A673 (cell line): Measurements from ENCODE around the gene GPM6B. TPM values are rescaled to one million over a fixed set of nuclear protein-coding genes. Genes with fewer than 3 reads are reported as not detected.

Experiments used
- BruUV-seq: library from RNA; stranded (reverse); fragments of 400-500 nt; replicated peaks from 2 replicates; lab custom pipeline; 2021; lab: Mats Ljungman, UMichigan
- CTCF ChIA-PET: fragments of 300-600 bp; sonication (Branson Sonifier 250); formaldehyde crosslinking; loops from one replicate; lab custom pipeline; 2022; ENCODE audit warnings: antibody characterized with exemption; lab: Charles Lee
- POLR2A ChIA-PET: fragments of 300-600 bp; sonication (Branson Sonifier 250); formaldehyde crosslinking; loops from one replicate; lab custom pipeline; 2022; ENCODE audit warnings: antibody characterized with exemption; ENCODE audit not compliant: low non-redundant PET; lab: Charles Lee
- DNase-seq: peaks from one replicate; pipeline ENCODE4 v3.0.0-alpha.2; 2015; ENCODE audit warnings: low spot score
- H3K27ac ChIP-seq: fragments of 200-600 bp; sonication (generic); 2 replicates; pipeline ENCODE4 v1.5.1; 2016; ENCODE audit warnings: mixed run types, low read depth, mild to moderate bottlenecking, mixed read lengths, antibody characterized with exemption, low read length; ENCODE audit not compliant: poor library complexity, severe bottlenecking
- H3K27me3 ChIP-seq: fragments of 200-600 bp; sonication (generic); replicated peaks from 2 replicates; pipeline ENCODE4 v1.6.1; 2017; ENCODE audit warnings: mixed run types, low read depth, mild to moderate bottlenecking, mixed read lengths, antibody characterized with exemption, low read length; ENCODE audit not compliant: insufficient read depth, poor library complexity
- H3K36me3 ChIP-seq: fragments of 200-600 bp; sonication (generic); 2 replicates; pipeline ENCODE4 v1.6.1; 2016; ENCODE audit warnings: mixed run types, mild to moderate bottlenecking, mixed read lengths, antibody characterized with exemption, low read length; ENCODE audit not compliant: insufficient read depth, poor library complexity, severe bottlenecking
- H3K4me1 ChIP-seq: fragments of 200-600 bp; sonication (generic); 2 replicates; pipeline ENCODE4 v1.6.1; 2017; ENCODE audit warnings: mixed run types, mild to moderate bottlenecking, mixed read lengths, antibody characterized with exemption, low read length; ENCODE audit not compliant: insufficient read depth, poor library complexity, severe bottlenecking
- H3K4me3 ChIP-seq: fragments of 200-600 bp; sonication (generic); 2 replicates; pipeline ENCODE4 v1.5.1; 2016; ENCODE audit warnings: low read depth, mixed run types, mild to moderate bottlenecking, mixed read lengths, low read length; ENCODE audit not compliant: poor library complexity, severe bottlenecking
- H3K9me3 ChIP-seq: fragments of 200-600 bp; sonication (generic); 2 replicates; pipeline ENCODE4 v1.6.1; 2016; ENCODE audit warnings: mixed run types, low read depth, mild to moderate bottlenecking, mixed read lengths, antibody characterized with exemption, low read length; ENCODE audit not compliant: poor library complexity, severe bottlenecking
- CTCF ChIP-seq: fragments of 300-800, 200-600 bp; sonication (generic); conservative IDR thresholded peaks from 2 replicates; pipeline ENCODE4 v1.5.1; 2017; ENCODE audit warnings: low read depth, mild to moderate bottlenecking, antibody characterized with exemption, low read length, moderate library complexity, mixed read lengths
- EZH2 ChIP-seq: fragments of 200-600 bp; sonication (generic); IDR thresholded peaks from 2 replicates; pipeline ENCODE4 v1.6.1; 2017; ENCODE audit warnings: borderline replicate concordance, low read depth, mild to moderate bottlenecking, mixed read lengths, antibody characterized with exemption, low read length; ENCODE audit not compliant: poor library complexity, severe bottlenecking
- intact Hi-C: fragments of 100-400 bp; cut with micrococcal nuclease; formaldehyde crosslinking; loops from one replicate; pipeline ENCODE4 v1.10.0; 2022; ENCODE audit not compliant: unreplicated experiment
- total RNA-seq: library from RNA; stranded (reverse); gene quantifications from 2 replicates; pipeline ENCODE4 v1.2.3, GENCODE V29; 2021

Gene GPM6B
- total RNA-seq, 1 experiment from 2014 or later, result 7.6 TPM

GRCh38 chrX:13761606-13762414, 55.1 kb downstream of the GPM6B start:
- intact Hi-C loops, result no loop called here

GRCh38 chrX:13760426-13760825, 56.5 kb downstream of the GPM6B start:
- TF ChIP-seq CTCF (no peak), EZH2 (no peak)
- peaks cover 13% of the 10 kb centered on the region for H3K4me1 ChIP-seq
- CTCF ChIA-PET, result no interaction called here
- H3K27ac ChIP-seq, result no peak overlapping the region
- no peak overlapping the region for H3K4me3 ChIP-seq
- BruUV-seq, result no TSS peak
- DNase-seq, result peak; percentile 57
- H3K9me3 ChIP-seq, result no peaks in the 10 kb centered on the region
- no peaks in the 10 kb centered on the region for H3K27me3 ChIP-seq
- H3K36me3 ChIP-seq, result peaks cover 20% of the 10 kb centered on the region
- POLR2A ChIA-PET, result no interaction called here
- intact Hi-C loops, result no loop called here

More at GRCh38 chrX:13761606-13762414, 55.1 kb downstream of the GPM6B start:
- Histone ChIP-seq H3K4me1 (peaks cover 13% of the 10 kb centered on the region), H3K27me3 (no peaks in the 10 kb centered on the region), H3K27ac (no peak overlapping the region), H3K36me3 (peaks cover 20% of the 10 kb centered on the region), H3K9me3 (no peaks in the 10 kb centered on the region), H3K4me3 (no peak overlapping the region)
- ChIA-PET CTCF (interaction anchor here (0.6 kb wide), 2 partner anchors 28 to 1747 kb away, joined by 4 to 6 read pairs; no protein-coding TSS in a partner anchor), POLR2A (no interaction called here)
- TF ChIP-seq CTCF, result no peak
- no peak for TF ChIP-seq EZH2
- no TSS peak for BruUV-seq
- DNase-seq, result no peak

- BruUV-seq, result no TSS peak
- intact Hi-C loops, result no loop called here
- peak; percentile 18 for DNase-seq
- no peaks in the 10 kb centered on the region for H3K9me3 ChIP-seq
- peaks cover 13% of the 10 kb centered on the region for H3K4me1 ChIP-seq
- H3K36me3 ChIP-seq, result peaks cover 20% of the 10 kb centered on the region
- H3K4me3 ChIP-seq, result no peak overlapping the region
- TF ChIP-seq CTCF (no peak), EZH2 (no peak)
- H3K27me3 ChIP-seq, result no peaks in the 10 kb centered on the region
- ChIA-PET CTCF (no interaction called here), POLR2A (no interaction called here)
- H3K27ac ChIP-seq, result no peak overlapping the region
Measured at GRCh38 chrX:13759152-13759718, 57.7 kb downstream of the GPM6B start.
